Keratinocyte (primary cell): Measurements from ENCODE around the gene ADH1C. TPM values are rescaled to one million over a fixed set of nuclear protein-coding genes. Genes with fewer than 3 reads are reported as not detected.

Experiments used
- DNase-seq: peaks from one replicate; pipeline ENCODE4 v3.0.0-alpha.2; 2011; ENCODE audit warnings: low read depth, missing footprints, low spot score
- FAIRE-seq: peaks from 2 replicates; lab custom pipeline; 2011; peaks lifted over from hg19 to GRCh38; lab: Jason Lieb, UNC
- H2AFZ ChIP-seq: 2 replicates; pipeline ENCODE4 v1.6.0; 2012; ENCODE audit warnings: low read length, control low read depth, inconsistent platforms; ENCODE audit not compliant: control insufficient read depth
- H3K27ac ChIP-seq: 2 replicates; pipeline ENCODE4 v1.5.1; 2011; ENCODE audit warnings: low read length; ENCODE audit not compliant: control insufficient read depth, insufficient read depth
- H3K27me3 ChIP-seq: 3 replicates; pipeline ENCODE4 v1.6.0; 2011; ENCODE audit warnings: low read length; ENCODE audit not compliant: control insufficient read depth, insufficient read depth; ENCODE audit errors: extremely low read depth
- H3K36me3 ChIP-seq, 2 experiments: 2 replicates in 1 of 2; 3 replicates in 1 of 2; pipeline ENCODE4 v1.5.1; 2011; ENCODE audit warnings: low read length in 2 of 2, mild to moderate bottlenecking in 1 of 2; ENCODE audit not compliant: control insufficient read depth in 2 of 2, insufficient read depth in 2 of 2; ENCODE audit errors: extremely low read depth in 1 of 2
- H3K4me1 ChIP-seq: 3 replicates; pipeline ENCODE4 v1.5.1; 2011; ENCODE audit warnings: low read length; ENCODE audit not compliant: control insufficient read depth, insufficient read depth; ENCODE audit errors: extremely low read depth
- H3K4me2 ChIP-seq: 3 replicates; pipeline ENCODE4 v1.6.0; 2011; ENCODE audit warnings: low read depth, low read length; ENCODE audit not compliant: control insufficient read depth, insufficient read depth; ENCODE audit errors: extremely low read depth
- H3K4me3 ChIP-seq, 3 experiments: fragments of 200-600 bp in 1 of 3; sonication (generic) in 1 of 3; 2 replicates in 2 of 3; 3 replicates in 1 of 3; pipeline ENCODE4 v1.5.1; 2011 to 2016; ENCODE audit warnings: low read length in 3 of 3, mild to moderate bottlenecking in 3 of 3, control low read depth in 2 of 3, inconsistent platforms in 1 of 3, low read depth in 1 of 3, mixed read lengths in 1 of 3, mixed run types in 1 of 3, moderate library complexity in 1 of 3; ENCODE audit not compliant: control insufficient read depth in 2 of 3, insufficient read depth in 2 of 3; ENCODE audit errors: extremely low read depth in 1 of 3
- H3K79me2 ChIP-seq: 2 replicates; pipeline ENCODE4 v1.6.0; 2012; ENCODE audit warnings: low read length; ENCODE audit not compliant: control insufficient read depth, insufficient read depth
- H3K9ac ChIP-seq: 3 replicates; pipeline ENCODE4 v1.6.0; 2011; ENCODE audit warnings: low read length; ENCODE audit not compliant: control insufficient read depth, insufficient read depth; ENCODE audit errors: extremely low read depth
- H3K9me1 ChIP-seq: 3 replicates; pipeline ENCODE4 v1.6.0; 2011; ENCODE audit warnings: low read length; ENCODE audit not compliant: control insufficient read depth, insufficient read depth; ENCODE audit errors: extremely low read depth
- H3K9me3 ChIP-seq: 2 replicates; pipeline ENCODE4 v1.5.1; 2012; ENCODE audit warnings: low read depth, low read length; ENCODE audit not compliant: control insufficient read depth
- H4K20me1 ChIP-seq: 3 replicates; pipeline ENCODE4 v1.6.0; 2011; ENCODE audit warnings: low read length; ENCODE audit not compliant: control insufficient read depth, insufficient read depth; ENCODE audit errors: extremely low read depth
- CTCF ChIP-seq, 3 experiments: IDR thresholded peaks in 1 of 3; conservative IDR thresholded peaks in 1 of 3; optimal IDR thresholded peaks in 1 of 3; 2 replicates in 2 of 3; 3 replicates in 1 of 3; pipeline versions ENCODE3 to v1.5.1; 2011; ENCODE audit warnings: low read length in 3 of 3, mild to moderate bottlenecking in 3 of 3, moderate library complexity in 2 of 3, control low read depth in 1 of 3, inconsistent platforms in 1 of 3; ENCODE audit not compliant: insufficient read depth in 2 of 3; ENCODE audit errors: extremely low read depth in 1 of 3
- EZH2 ChIP-seq: IDR thresholded peaks from one replicate; pipeline ENCODE4 v1.6.1; 2012; ENCODE audit warnings: inconsistent platforms, mild to moderate bottlenecking, low read length, moderate library complexity
- dilution Hi-C: fragments of 300-500 bp; cut with MboI; formaldehyde crosslinking; loops from one replicate; pipeline ENCODE4 v1.7.0; 2020; ENCODE audit warnings: low sequenced_read_pairs; ENCODE audit not compliant: extremely low pct_ligation_motif_present
- polyA plus RNA-seq, 5 experiments: library from polyadenylated mRNA; depleted of rRNA in 3 of 5; stranded (reverse) in 3 of 5; stranded (forward) in 1 of 5; unstranded in 1 of 5; fragments of >200 nt; gene quantifications; 1 replicate in 1 of 5; 2 replicates in 3 of 5; 3 replicates in 1 of 5; pipeline versions ENCODE4 v1.2.1 to v1.2.3, GENCODE V29; 2011 to 2012; ENCODE audit warnings: missing spikeins in 2 of 5, low read depth in 1 of 5, low replicate concordance in 1 of 5

Gene ADH1C
- polyA plus RNA-seq, 1 donor (not counting 4 experiments of a cell fraction or from before 2014, with no cell fraction given) = 0.03 TPM

- no peak overlapping the region for H3K4me3 ChIP-seq
- H3K27ac ChIP-seq = no peak overlapping the region
- no peak overlapping the region for H3K9ac ChIP-seq
- no peaks in the 10 kb centered on the region for H3K4me1 ChIP-seq
- DNase-seq (no peak), FAIRE-seq (no peak)
- dilution Hi-C loops = no loop called here
- no peaks in the 10 kb centered on the region for H3K9me3 ChIP-seq
- no peaks in the 10 kb centered on the region for H3K27me3 ChIP-seq
- H2AFZ ChIP-seq = no peak overlapping the region
- H3K9me1 ChIP-seq = no peaks in the 10 kb centered on the region
- no peaks in the 10 kb centered on the region for H4K20me1 ChIP-seq
- H3K79me2 ChIP-seq = no peaks in the 10 kb centered on the region
- H3K36me3 ChIP-seq = no peaks in the 10 kb centered on the region
- H3K4me2 ChIP-seq = no peak overlapping the region
- TF ChIP-seq EZH2 = no peak
- TF ChIP-seq CTCF (optimal IDR thresholded peaks at IDR 0.05 in 1 of 3, IDR thresholded peaks at IDR 0.05 in 1 of 3, conservative IDR thresholded peaks at IDR 0.05 in 1 of 3; ENCODE audit: extremely low read depth in 1 of 3, insufficient read depth in 2 of 3, low read length in 3 of 3) = no peak
Observed at GRCh38 chr4:99334880-99335279, 17.7 kb downstream of the ADH1C start.

GRCh38 chr4:99330648-99331047, 21.9 kb downstream of the ADH1C start:
- Histone ChIP-seq H2AFZ (no peak overlapping the region), H3K9me3 (no peaks in the 10 kb centered on the region), H3K4me1 (no peaks in the 10 kb centered on the region), H4K20me1 (no peaks in the 10 kb centered on the region), H3K27me3 (no peaks in the 10 kb centered on the region), H3K4me2 (no peak overlapping the region), H3K9ac (no peak overlapping the region), H3K27ac (no peak overlapping the region), H3K9me1 (no peaks in the 10 kb centered on the region), H3K79me2 (no peaks in the 10 kb centered on the region), H3K4me3 (no peak overlapping the region), H3K36me3 (no peaks in the 10 kb centered on the region)
- FAIRE-seq (no peak), DNase-seq (no peak)
- dilution Hi-C loops = no loop called here
- TF ChIP-seq EZH2 (no peak), CTCF (optimal IDR thresholded peaks at IDR 0.05 in 1 of 3, IDR thresholded peaks at IDR 0.05 in 1 of 3, conservative IDR thresholded peaks at IDR 0.05 in 1 of 3; ENCODE audit: extremely low read depth in 1 of 3, insufficient read depth in 2 of 3, low read length in 3 of 3) (no peak)
